Hepatocyte (in vitro differentiated cells): ENCODE measurements around the gene RREB1. TPM values are rescaled to one million over a fixed set of nuclear protein-coding genes. Genes with fewer than 3 reads are reported as not detected.

ENCODE experiments used
- DNase-seq: peaks from one replicate; pipeline ENCODE4 v3.0.0-alpha.2; 2016; ENCODE audit warnings: low spot score
- H2AFZ ChIP-seq: fragments of 200-600 bp; sonication (generic); 2 replicates; pipeline ENCODE4 v1.6.0; 2016; ENCODE audit warnings: antibody characterized with exemption, mild to moderate bottlenecking
- H3K27ac ChIP-seq: fragments of 200-600 bp; sonication (generic); 2 replicates; pipeline ENCODE4 v1.5.1; 2016; ENCODE audit warnings: mild to moderate bottlenecking
- H3K27me3 ChIP-seq: fragments of 200-600 bp; sonication (generic); 2 replicates; pipeline ENCODE4 v1.6.1; 2016
- H3K36me3 ChIP-seq: fragments of 200-600 bp; sonication (generic); replicated peaks from 2 replicates; pipeline ENCODE4 v1.5.1; 2016; ENCODE audit warnings: low read depth; ENCODE audit not compliant: insufficient read depth
- H3K4me1 ChIP-seq: fragments of 200-600 bp; sonication (generic); 2 replicates; pipeline ENCODE4 v1.5.1; 2016; ENCODE audit warnings: mild to moderate bottlenecking, moderate library complexity; ENCODE audit not compliant: insufficient read depth
- H3K4me2 ChIP-seq: fragments of 200-600 bp; sonication (generic); 2 replicates; pipeline ENCODE4 v1.6.0; 2016
- H3K4me3 ChIP-seq: fragments of 200-600 bp; sonication (generic); 2 replicates; pipeline ENCODE4 v1.5.1; 2016; ENCODE audit warnings: mild to moderate bottlenecking
- H3K79me2 ChIP-seq: fragments of 200-600 bp; sonication (generic); 2 replicates; pipeline ENCODE4 v1.6.0; 2017; ENCODE audit warnings: mild to moderate bottlenecking
- H3K9me2 ChIP-seq: fragments of 200-600 bp; sonication (generic); replicated peaks from 2 replicates; pipeline ENCODE4 v1.6.0; 2017; ENCODE audit warnings: mild to moderate bottlenecking; ENCODE audit not compliant: insufficient read depth
- H3K9me3 ChIP-seq: fragments of 200-600 bp; sonication (generic); 2 replicates; pipeline ENCODE4 v1.5.1; 2016; ENCODE audit warnings: low read depth, mild to moderate bottlenecking
- H4K20me1 ChIP-seq: fragments of 200-600 bp; sonication (generic); 2 replicates; pipeline ENCODE4 v1.6.0; 2016; ENCODE audit warnings: mild to moderate bottlenecking; ENCODE audit not compliant: insufficient read depth, poor library complexity, severe bottlenecking
- EZH2 ChIP-seq: fragments of 200-600 bp; sonication (generic); IDR thresholded peaks from 2 replicates; pipeline ENCODE4 v1.6.1; 2016; ENCODE audit warnings: antibody characterized with exemption, mild to moderate bottlenecking, borderline replicate concordance
- EZH2phosphoT487 ChIP-seq: fragments of 200-600 bp; sonication (generic); IDR thresholded peaks from one replicate; pipeline ENCODE4 v1.6.1; 2018; ENCODE audit warnings: antibody characterized with exemption, mild to moderate bottlenecking, low read depth, moderate library complexity; ENCODE audit not compliant: unreplicated experiment, severe bottlenecking
- WGBS: methylation state at CpG from one replicate; pipeline ENCODE4 v1.1.6; 2016; ENCODE audit warnings: low lambda C conversion rate; ENCODE audit errors: missing lambda C conversion rate; 5-methylcytosine and 5-hydroxymethylcytosine counted together
- polyA plus RNA-seq: library from polyadenylated mRNA; unstranded; fragments of >200 nt; fragmentation: Nextera tagmentation; extraction: Ambion mirVana; gene quantifications from 2 replicates; pipeline ENCODE4 v1.2.1, GENCODE V29; 2016
- total RNA-seq: library from RNA; depleted of rRNA; stranded (reverse); fragments of >200 nt; gene quantifications from 2 replicates; pipeline ENCODE4 v1.2.3, GENCODE V29; 2014
- TF ChIP-seq, protein P1 (sequence below): fragments of 200-600 bp; sonication (generic); IDR thresholded peaks from 2 replicates; pipeline ENCODE4 v1.5.1; 2016; ENCODE audit warnings: antibody characterized with exemption, mild to moderate bottlenecking; ENCODE audit not compliant: poor library complexity

Gene RREB1
- total and polyA plus RNA-seq, 2 experiments from 2014 or later: 15.2 to 28.7 TPM

DNA sequence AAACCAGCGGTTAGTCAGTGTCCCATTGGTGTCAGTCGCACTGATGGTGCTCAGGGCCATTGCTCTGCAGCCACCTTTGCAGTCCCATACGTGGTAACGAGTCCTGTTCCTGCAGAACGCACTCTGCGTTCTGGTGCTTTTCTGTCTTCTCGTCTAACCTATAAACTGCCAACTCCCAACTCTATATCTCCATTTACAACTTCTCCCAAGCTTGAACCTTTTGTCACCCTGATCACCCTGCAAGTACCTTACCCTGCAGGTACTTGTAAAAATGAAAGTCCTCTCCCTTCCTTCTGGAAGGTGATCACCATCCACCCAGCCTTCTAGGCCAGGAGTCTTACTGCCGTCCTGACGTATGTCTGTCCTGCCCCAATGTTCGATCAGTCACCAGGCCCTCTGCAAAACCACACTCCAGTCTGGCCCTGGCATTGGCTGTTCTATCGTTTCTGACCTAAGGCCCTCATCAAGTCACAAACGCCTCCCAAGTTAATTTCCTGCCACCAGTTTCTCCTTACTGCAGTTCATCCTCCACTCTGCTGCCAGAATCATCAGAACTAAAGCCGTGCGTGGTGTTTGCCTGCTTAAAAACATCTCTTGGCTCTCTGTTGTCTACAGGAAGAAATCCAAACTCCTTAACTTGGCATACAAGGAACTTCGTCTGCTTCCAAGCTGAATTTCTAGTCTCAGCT, 7.9 kb downstream of the RREB1 start:
- H3K27me3 ChIP-seq: no peaks in the 10 kb centered on the region
- WGBS: 84% methylated on average over 15 of the region's 15 CpGs
- H3K4me2 ChIP-seq: no peak overlapping the region
- TF ChIP-seq EZH2phosphoT487 (no peak), EZH2 (no peak)
- TF ChIP-seq, protein P1, sequence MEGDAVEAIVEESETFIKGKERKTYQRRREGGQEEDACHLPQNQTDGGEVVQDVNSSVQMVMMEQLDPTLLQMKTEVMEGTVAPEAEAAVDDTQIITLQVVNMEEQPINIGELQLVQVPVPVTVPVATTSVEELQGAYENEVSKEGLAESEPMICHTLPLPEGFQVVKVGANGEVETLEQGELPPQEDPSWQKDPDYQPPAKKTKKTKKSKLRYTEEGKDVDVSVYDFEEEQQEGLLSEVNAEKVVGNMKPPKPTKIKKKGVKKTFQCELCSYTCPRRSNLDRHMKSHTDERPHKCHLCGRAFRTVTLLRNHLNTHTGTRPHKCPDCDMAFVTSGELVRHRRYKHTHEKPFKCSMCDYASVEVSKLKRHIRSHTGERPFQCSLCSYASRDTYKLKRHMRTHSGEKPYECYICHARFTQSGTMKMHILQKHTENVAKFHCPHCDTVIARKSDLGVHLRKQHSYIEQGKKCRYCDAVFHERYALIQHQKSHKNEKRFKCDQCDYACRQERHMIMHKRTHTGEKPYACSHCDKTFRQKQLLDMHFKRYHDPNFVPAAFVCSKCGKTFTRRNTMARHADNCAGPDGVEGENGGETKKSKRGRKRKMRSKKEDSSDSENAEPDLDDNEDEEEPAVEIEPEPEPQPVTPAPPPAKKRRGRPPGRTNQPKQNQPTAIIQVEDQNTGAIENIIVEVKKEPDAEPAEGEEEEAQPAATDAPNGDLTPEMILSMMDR: no peak
- no peaks in the 10 kb centered on the region for H3K9me3 ChIP-seq
- H3K27ac ChIP-seq: no peak overlapping the region
- H2AFZ ChIP-seq: no peak overlapping the region
- H3K4me3 ChIP-seq: no peak overlapping the region
- H3K4me1 ChIP-seq: peaks cover 18% of the 10 kb centered on the region
- H3K79me2 ChIP-seq: peaks cover 99% of the 10 kb centered on the region
- H3K36me3 ChIP-seq: no peaks in the 10 kb centered on the region
- no peaks in the 10 kb centered on the region for H3K9me2 ChIP-seq
- no peak for DNase-seq
- H4K20me1 ChIP-seq: peaks cover 81% of the 10 kb centered on the region

DNA sequence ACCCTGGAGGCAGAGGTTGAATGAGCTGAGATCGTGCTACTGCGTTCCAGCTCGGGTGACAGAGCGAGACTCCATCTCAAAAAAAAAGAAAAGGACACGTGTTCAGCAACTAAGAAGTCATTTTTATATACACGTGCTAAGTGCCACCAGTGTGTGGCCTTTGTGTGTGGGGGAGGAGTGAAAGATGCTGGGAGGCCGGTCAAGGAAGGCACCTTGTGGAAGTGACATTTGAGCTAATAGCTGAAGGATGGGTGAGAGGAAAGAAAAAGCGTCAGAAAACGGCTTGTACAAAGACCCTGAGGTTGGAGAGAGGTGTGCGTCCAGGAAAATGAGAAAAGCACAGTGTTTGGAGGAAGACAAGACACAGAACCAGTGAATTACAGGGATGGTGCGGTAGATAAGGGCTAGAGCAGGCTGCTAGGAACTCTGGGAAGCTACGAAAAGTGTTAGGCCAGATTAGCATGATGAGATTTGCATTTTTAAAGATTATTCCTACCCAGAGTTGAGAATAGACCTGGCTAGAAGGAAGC, 11.6 kb downstream of the RREB1 start:
- no peak overlapping the region for H3K4me3 ChIP-seq
- peak overlapping the region; percentile 31 for H3K4me2 ChIP-seq
- no peak overlapping the region for H2AFZ ChIP-seq
- peaks cover 99% of the 10 kb centered on the region for H3K79me2 ChIP-seq
- peaks cover 3% of the 10 kb centered on the region for H3K4me1 ChIP-seq
- WGBS: 55% methylated on average over 12 of the region's 12 CpGs
- no peak for DNase-seq
- no peaks in the 10 kb centered on the region for H3K27me3 ChIP-seq
- TF ChIP-seq, protein P1: no peak
- TF ChIP-seq EZH2 (no peak), EZH2phosphoT487 (no peak)
- no peaks in the 10 kb centered on the region for H3K36me3 ChIP-seq
- H3K9me3 ChIP-seq: no peaks in the 10 kb centered on the region
- peak overlapping the region; percentile 48 for H3K27ac ChIP-seq
- H4K20me1 ChIP-seq: peaks cover 77% of the 10 kb centered on the region
- no peaks in the 10 kb centered on the region for H3K9me2 ChIP-seq

DNA sequence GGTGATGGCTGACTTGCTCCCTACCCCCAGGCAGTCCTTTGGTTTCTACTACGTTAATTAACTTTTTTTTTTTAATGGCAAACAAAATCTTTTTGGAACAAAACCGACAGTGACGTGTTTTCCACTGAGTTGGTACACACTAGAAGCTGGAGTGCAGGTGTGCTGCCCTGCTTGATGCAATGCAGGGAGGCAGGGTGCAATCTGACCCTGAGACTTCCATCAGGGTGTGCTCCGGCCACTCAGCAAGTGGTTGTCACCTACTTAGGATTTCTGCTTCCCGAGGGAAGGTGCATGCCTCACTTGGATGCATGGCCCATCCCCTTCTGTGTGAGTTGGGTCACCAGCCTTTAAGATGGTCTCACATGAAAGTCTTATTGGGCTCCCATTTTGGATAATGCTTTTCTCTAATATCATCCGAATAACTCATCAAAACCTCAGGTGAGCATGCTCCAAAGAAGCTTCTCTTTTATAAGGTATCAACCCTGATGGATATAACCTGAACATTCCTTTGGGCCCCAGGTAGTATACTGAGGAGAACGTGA, 14.0 kb downstream of the RREB1 start:
- Histone ChIP-seq H2AFZ (no peak overlapping the region), H3K4me2 (no peak overlapping the region), H3K4me3 (no peak overlapping the region), H3K36me3 (no peaks in the 10 kb centered on the region), H3K27me3 (no peaks in the 10 kb centered on the region), H3K27ac (no peak overlapping the region), H3K79me2 (peaks cover 99% of the 10 kb centered on the region), H3K9me2 (no peaks in the 10 kb centered on the region), H3K9me3 (no peaks in the 10 kb centered on the region), H3K4me1 (peaks cover 4% of the 10 kb centered on the region), H4K20me1 (peaks cover 74% of the 10 kb centered on the region)
- DNase-seq: no peak
- whole genome bisulfite sequencing: 84% methylated on average over 7 of the region's 7 CpGs
- TF ChIP-seq, protein P1: no peak
- TF ChIP-seq EZH2 (no peak), EZH2phosphoT487 (no peak)
